GM12878 (cell line): Measurements from ENCODE around the gene NTRK3. TPM values are rescaled to one million over a fixed set of nuclear protein-coding genes. Genes with fewer than 3 reads are reported as not detected.

ENCODE experiments used
- ATAC-seq: fragments of 200-7000 bp; cut with Tn5 transposase; 3 replicates; pipeline ENCODE4 v1.9.1; 2020; ENCODE audit warnings: mild to moderate bottlenecking, moderate library complexity
- BruUV-seq: library from RNA; stranded (reverse); fragments of 400-500 nt; replicated peaks from 2 replicates; lab custom pipeline; 2021; lab: Mats Ljungman, UMichigan
- CTCF ChIA-PET: fragments of 300-600 bp; sonication (Branson Sonifier 250); formaldehyde crosslinking; extraction: SDS; loops from one replicate; lab custom pipeline; 2021; ENCODE audit warnings: inconsistent platforms; lab: Yijun Ruan, JAX
- POLR2A ChIA-PET: fragments of 350-600 bp; formaldehyde crosslinking; extraction: SDS; loops from one replicate; lab custom pipeline; 2021; ENCODE audit warnings: inconsistent platforms; lab: Charles Lee
- RAD21 ChIA-PET: fragments of 300-600 bp; sonication (Branson Sonifier 250); formaldehyde crosslinking; loops from one replicate; lab custom pipeline; 2023; ENCODE audit warnings: antibody characterized with exemption; ENCODE audit not compliant: unreplicated experiment; lab: Charles Lee
- SMC1A ChIA-PET: fragments of 300-600 bp; sonication (Branson Sonifier 250); formaldehyde crosslinking; loops from one replicate; lab custom pipeline; 2023; ENCODE audit not compliant: unreplicated experiment, uncharacterized antibody; lab: Charles Lee
- DNase-seq: peaks from one replicate; pipeline ENCODE4 v3.0.0-alpha.2; 2011; ENCODE audit warnings: low read depth, low spot score
- FAIRE-seq: peaks from 3 replicates; lab custom pipeline; 2011; peaks lifted over from hg19 to GRCh38; lab: Jason Lieb, UNC
- H2AFZ ChIP-seq: 2 replicates; pipeline ENCODE4 v1.6.0; 2011; ENCODE audit warnings: low read depth, low read length, control low read depth; ENCODE audit not compliant: control insufficient read depth
- H3K27ac ChIP-seq: 2 replicates; pipeline ENCODE4 v1.5.1; 2011; ENCODE audit warnings: control low read depth; ENCODE audit not compliant: control insufficient read depth, insufficient read depth
- H3K27me3 ChIP-seq, 2 experiments: replicated peaks in 1 of 2; 2 replicates each; pipeline versions ENCODE4 v1.6.0 to v1.6.1; 2011; ENCODE audit warnings: low read length in 1 of 2; ENCODE audit not compliant: control insufficient read depth in 2 of 2, insufficient read depth in 2 of 2
- H3K36me3 ChIP-seq, 2 experiments: 2 replicates each; pipeline ENCODE4 v1.5.1; 2011; ENCODE audit warnings: low read length in 1 of 2; ENCODE audit not compliant: control insufficient read depth in 2 of 2, insufficient read depth in 2 of 2
- H3K4me1 ChIP-seq: 2 replicates; pipeline ENCODE4 v1.6.1; 2011; ENCODE audit warnings: mild to moderate bottlenecking, low read length, moderate library complexity, mixed read lengths; ENCODE audit not compliant: control insufficient read depth, insufficient read depth
- H3K4me2 ChIP-seq: 2 replicates; pipeline ENCODE4 v1.6.0; 2011; ENCODE audit warnings: control low read depth; ENCODE audit not compliant: control insufficient read depth, insufficient read depth
- H3K4me3 ChIP-seq: fragments of 200-600 bp; sonication (generic); 2 replicates; pipeline ENCODE4 v1.5.1; 2016
- H3K79me2 ChIP-seq: 2 replicates; pipeline ENCODE4 v1.6.0; 2011; ENCODE audit warnings: low read length; ENCODE audit not compliant: control insufficient read depth, insufficient read depth
- H3K9ac ChIP-seq: 2 replicates; pipeline ENCODE4 v1.8.0; 2011; ENCODE audit warnings: low read length, control low read depth, mixed read lengths; ENCODE audit not compliant: control insufficient read depth, insufficient read depth
- H3K9me3 ChIP-seq: replicated peaks from 3 replicates; pipeline ENCODE4 v1.5.1; 2011; ENCODE audit warnings: mild to moderate bottlenecking, low read length; ENCODE audit not compliant: control insufficient read depth, insufficient read depth
- H4K20me1 ChIP-seq: 2 replicates; pipeline ENCODE4 v1.6.0; 2011; ENCODE audit not compliant: control insufficient read depth, insufficient read depth
- ASH2L ChIP-seq: fragments of 300-600, 200-600 bp; sonication (generic); IDR thresholded peaks from 2 replicates; pipeline ENCODE4 v1.6.1; 2017; ENCODE audit warnings: low read depth, mild to moderate bottlenecking, borderline replicate concordance
- BRCA1 ChIP-seq: IDR thresholded peaks from 2 replicates; pipeline ENCODE4 v1.6.1; 2011; ENCODE audit warnings: low read depth, low read length, improper control_type of control experiment
- CHD4 ChIP-seq: fragments of 200-600 bp; sonication (generic); IDR thresholded peaks from 2 replicates; pipeline ENCODE4 v1.6.1; 2016; ENCODE audit warnings: mild to moderate bottlenecking
- CREB1 ChIP-seq: IDR thresholded peaks from 2 replicates; pipeline ENCODE4 v1.6.1; 2012; ENCODE audit warnings: low read depth, mild to moderate bottlenecking, inconsistent platforms
- EGR1 ChIP-seq, 2 experiments: IDR thresholded peaks; 1 replicate in 1 of 2; 2 replicates in 1 of 2; pipeline ENCODE4 v1.6.1; 2011 to 2012; ENCODE audit warnings: low read depth in 2 of 2, low read length in 2 of 2, borderline replicate concordance in 1 of 2, mild to moderate bottlenecking in 1 of 2, moderate library complexity in 1 of 2
- ESRRA ChIP-seq: IDR thresholded peaks from 2 replicates; pipeline ENCODE4 v1.6.1; 2012; ENCODE audit warnings: mild to moderate bottlenecking, low read length, improper control_type of control experiment
- HDGF ChIP-seq: fragments of 450-650 bp; IDR thresholded peaks from 2 replicates; pipeline ENCODE4 v1.6.1; 2016; ENCODE audit warnings: antibody characterized with exemption
- IRF3 ChIP-seq: fragments of 450-650 bp; IDR thresholded peaks from 2 replicates; pipeline ENCODE4 v1.6.1; 2014; ENCODE audit warnings: mild to moderate bottlenecking
- NFYA ChIP-seq: IDR thresholded peaks from 2 replicates; pipeline ENCODE4 v1.6.1; 2011; ENCODE audit warnings: low read depth, mild to moderate bottlenecking, low read length, improper control_type of control experiment, borderline replicate concordance
- RAD21 ChIP-seq: IDR thresholded peaks from 2 replicates; pipeline ENCODE4 v1.6.1; 2011; ENCODE audit warnings: mild to moderate bottlenecking, low read depth, low read length, moderate library complexity; ENCODE audit not compliant: insufficient read depth
- REST ChIP-seq: IDR thresholded peaks from 2 replicates; pipeline ENCODE4 v1.6.1; 2012; ENCODE audit warnings: mild to moderate bottlenecking, low read depth, low read length
- SRF ChIP-seq, 2 experiments: IDR thresholded peaks; 2 replicates each; pipeline ENCODE4 v1.6.1; 2011; ENCODE audit warnings: low read depth in 2 of 2, low read length in 2 of 2, mild to moderate bottlenecking in 1 of 2, moderate library complexity in 1 of 2
- TAF1 ChIP-seq: IDR thresholded peaks from 2 replicates; pipeline ENCODE4 v1.6.1; 2011; ENCODE audit warnings: mild to moderate bottlenecking, low read depth, low read length, borderline replicate concordance
- WGBS: methylation state at CpG from one replicate; pipeline ENCODE4 v1.1.6; 2016; ENCODE audit warnings: low lambda C conversion rate; ENCODE audit not compliant: insufficient replicate concordance, insufficient coverage; ENCODE audit errors: missing lambda C conversion rate; 5-methylcytosine and 5-hydroxymethylcytosine counted together
- in situ Hi-C: fragments of 300-500 bp; cut with MboI; formaldehyde crosslinking; loops from 9 replicates; pipeline ENCODE4 v1.14.3; 2018; ENCODE audit warnings: mixed read lengths
- intact Hi-C: fragments of 100-400 bp; cut with micrococcal nuclease; formaldehyde crosslinking; loops from one replicate; pipeline ENCODE4 v1.14.2; 2022; ENCODE audit not compliant: unreplicated experiment
- polyA plus RNA-seq, 11 experiments: library from polyadenylated mRNA; depleted of rRNA in 4 of 11; unstranded in 6 of 11; stranded (reverse) in 5 of 11; fragments of >200 nt; fragmentation: Nextera tagmentation in 4 of 11; fragmentation: Illumina TruSeq in 1 of 11; extraction: Ambion mirVana in 4 of 11; extraction: Trizol in 1 of 11; gene quantifications; 1 replicate in 1 of 11; 2 replicates in 10 of 11; pipeline versions ENCODE4 v1.2.1 to v1.2.3, GENCODE V29; 2011 to 2016; ENCODE audit warnings: inconsistent platforms in 2 of 11, missing spikeins in 2 of 11, low read depth in 1 of 11
- total RNA-seq, 4 experiments: library from RNA; depleted of rRNA in 3 of 4; stranded (reverse); fragments of >200 nt in 3 of 4; fragmentation: Illumina TruSeq in 1 of 4; extraction: Trizol in 1 of 4; gene quantifications; 2 replicates each; pipeline versions ENCODE4 v1.2.1 to v1.2.3, GENCODE V29; 2013 to 2021
- TF ChIP-seq, protein P1 (sequence below), 3 experiments: IDR thresholded peaks in 2 of 3; conservative IDR thresholded peaks in 1 of 3; 2 replicates each; pipeline ENCODE4 v1.5.1; 2011; ENCODE audit warnings: low read depth in 3 of 3, low read length in 3 of 3, mild to moderate bottlenecking in 3 of 3, control low read depth in 2 of 3, moderate library complexity in 2 of 3, inconsistent platforms in 1 of 3, mixed read lengths in 1 of 3; ENCODE audit not compliant: control insufficient read depth in 2 of 3, insufficient read depth in 1 of 3; ENCODE audit errors: extremely low read depth in 1 of 3
- TF ChIP-seq, protein P2 (sequence below): fragments of 450-650 bp; formaldehyde crosslinking; IDR thresholded peaks from 2 replicates; pipeline ENCODE4 v1.4.0; 2020; ENCODE audit warnings: mild to moderate bottlenecking, moderate library complexity

The NTRK3 gene
- total and polyA plus RNA-seq, 10 of the 15 experiments (the other 5 are each of a cell fraction or from before 2014, with no cell fraction given) = not detected

- Histone ChIP-seq H3K4me1 (no peaks in the 10 kb centered on the region), H3K9me3 (no peaks in the 10 kb centered on the region), H2AFZ (no peak overlapping the region), H3K79me2 (no peaks in the 10 kb centered on the region), H4K20me1 (no peaks in the 10 kb centered on the region; the same call in 1 of the 2 replicates), H3K4me3 (no peak overlapping the region), H3K27me3 (no peaks in the 10 kb centered on the region), H3K9ac (no peak overlapping the region), H3K36me3 (no peaks in the 10 kb centered on the region), H3K4me2 (no peak overlapping the region), H3K27ac (no peak overlapping the region)
- ChIA-PET CTCF (no interaction called here), SMC1A (no interaction called here), RAD21 (no interaction called here), POLR2A (no interaction called here)
- TF ChIP-seq ESRRA (no peak), RAD21 (no peak), REST (no peak), EGR1 (IDR thresholded peaks at IDR 0.05; ENCODE audit: borderline replicate concordance in 1 of 2, low read depth in 2 of 2, low read length in 2 of 2) (no peak), CREB1 (no peak), BRCA1 (no peak), IRF3 (no peak), NFYA (no peak), ASH2L (no peak), HDGF (no peak), SRF (IDR thresholded peaks at IDR 0.05; ENCODE audit: low read depth in 2 of 2, low read length in 2 of 2) (no peak), TAF1 (no peak), CHD4 (no peak)
- TF ChIP-seq, protein P1, sequence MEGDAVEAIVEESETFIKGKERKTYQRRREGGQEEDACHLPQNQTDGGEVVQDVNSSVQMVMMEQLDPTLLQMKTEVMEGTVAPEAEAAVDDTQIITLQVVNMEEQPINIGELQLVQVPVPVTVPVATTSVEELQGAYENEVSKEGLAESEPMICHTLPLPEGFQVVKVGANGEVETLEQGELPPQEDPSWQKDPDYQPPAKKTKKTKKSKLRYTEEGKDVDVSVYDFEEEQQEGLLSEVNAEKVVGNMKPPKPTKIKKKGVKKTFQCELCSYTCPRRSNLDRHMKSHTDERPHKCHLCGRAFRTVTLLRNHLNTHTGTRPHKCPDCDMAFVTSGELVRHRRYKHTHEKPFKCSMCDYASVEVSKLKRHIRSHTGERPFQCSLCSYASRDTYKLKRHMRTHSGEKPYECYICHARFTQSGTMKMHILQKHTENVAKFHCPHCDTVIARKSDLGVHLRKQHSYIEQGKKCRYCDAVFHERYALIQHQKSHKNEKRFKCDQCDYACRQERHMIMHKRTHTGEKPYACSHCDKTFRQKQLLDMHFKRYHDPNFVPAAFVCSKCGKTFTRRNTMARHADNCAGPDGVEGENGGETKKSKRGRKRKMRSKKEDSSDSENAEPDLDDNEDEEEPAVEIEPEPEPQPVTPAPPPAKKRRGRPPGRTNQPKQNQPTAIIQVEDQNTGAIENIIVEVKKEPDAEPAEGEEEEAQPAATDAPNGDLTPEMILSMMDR (IDR thresholded peaks at IDR 0.05 in 2 of 3, conservative IDR thresholded peaks at IDR 0.05 in 1 of 3; ENCODE audit: control insufficient read depth in 2 of 3, extremely low read depth in 1 of 3, insufficient read depth in 1 of 3, low read depth in 3 of 3, low read length in 3 of 3) = no peak
- TF ChIP-seq, protein P2, sequence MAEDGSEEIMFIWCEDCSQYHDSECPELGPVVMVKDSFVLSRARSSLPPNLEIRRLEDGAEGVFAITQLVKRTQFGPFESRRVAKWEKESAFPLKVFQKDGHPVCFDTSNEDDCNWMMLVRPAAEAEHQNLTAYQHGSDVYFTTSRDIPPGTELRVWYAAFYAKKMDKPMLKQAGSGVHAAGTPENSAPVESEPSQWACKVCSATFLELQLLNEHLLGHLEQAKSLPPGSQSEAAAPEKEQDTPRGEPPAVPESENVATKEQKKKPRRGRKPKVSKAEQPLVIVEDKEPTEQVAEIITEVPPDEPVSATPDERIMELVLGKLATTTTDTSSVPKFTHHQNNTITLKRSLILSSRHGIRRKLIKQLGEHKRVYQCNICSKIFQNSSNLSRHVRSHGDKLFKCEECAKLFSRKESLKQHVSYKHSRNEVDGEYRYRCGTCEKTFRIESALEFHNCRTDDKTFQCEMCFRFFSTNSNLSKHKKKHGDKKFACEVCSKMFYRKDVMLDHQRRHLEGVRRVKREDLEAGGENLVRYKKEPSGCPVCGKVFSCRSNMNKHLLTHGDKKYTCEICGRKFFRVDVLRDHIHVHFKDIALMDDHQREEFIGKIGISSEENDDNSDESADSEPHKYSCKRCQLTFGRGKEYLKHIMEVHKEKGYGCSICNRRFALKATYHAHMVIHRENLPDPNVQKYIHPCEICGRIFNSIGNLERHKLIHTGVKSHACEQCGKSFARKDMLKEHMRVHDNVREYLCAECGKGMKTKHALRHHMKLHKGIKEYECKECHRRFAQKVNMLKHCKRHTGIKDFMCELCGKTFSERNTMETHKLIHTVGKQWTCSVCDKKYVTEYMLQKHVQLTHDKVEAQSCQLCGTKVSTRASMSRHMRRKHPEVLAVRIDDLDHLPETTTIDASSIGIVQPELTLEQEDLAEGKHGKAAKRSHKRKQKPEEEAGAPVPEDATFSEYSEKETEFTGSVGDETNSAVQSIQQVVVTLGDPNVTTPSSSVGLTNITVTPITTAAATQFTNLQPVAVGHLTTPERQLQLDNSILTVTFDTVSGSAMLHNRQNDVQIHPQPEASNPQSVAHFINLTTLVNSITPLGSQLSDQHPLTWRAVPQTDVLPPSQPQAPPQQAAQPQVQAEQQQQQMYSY = no peak
- DNase-seq (no peak), ATAC-seq (no peak), FAIRE-seq (no peak)
- in situ Hi-C loops = no loop called here
- no TSS peak for BruUV-seq
- WGBS = 36% methylated on average over 5 of the region's 5 CpGs
- intact Hi-C loops = no loop called here
Measured at GRCh38 chr15:88124199-88124598, 132.3 kb downstream of the NTRK3 start.
